Smooth muscle cell (in vitro differentiated cells): ENCODE measurements around the gene C1QTNF7. TPM values are rescaled to one million over a fixed set of nuclear protein-coding genes. Genes with fewer than 3 reads are reported as not detected.

Source experiments
- DNase-seq: peaks from one replicate; lab custom pipeline; 2025; ENCODE audit not compliant: unreplicated experiment; lab: John Stamatoyannopoulos, UW
- H2AFZ ChIP-seq: fragments of 200-600 bp; sonication (generic); 2 replicates; pipeline ENCODE4 v1.6.0; 2016; ENCODE audit warnings: antibody characterized with exemption, low read depth, mild to moderate bottlenecking
- H3F3A ChIP-seq: fragments of 200-600 bp; sonication (generic); 2 replicates; pipeline ENCODE4 v1.6.0; 2017; ENCODE audit warnings: antibody characterized with exemption, low read depth
- H3K27ac ChIP-seq: fragments of 200-600 bp; sonication (generic); 2 replicates; pipeline ENCODE4 v1.5.1; 2016; ENCODE audit warnings: low read depth, mild to moderate bottlenecking
- H3K27me3 ChIP-seq: fragments of 200-600 bp; sonication (generic); 2 replicates; pipeline ENCODE4 v1.6.1; 2016; ENCODE audit warnings: low read depth, mild to moderate bottlenecking
- H3K36me3 ChIP-seq: fragments of 200-600 bp; sonication (generic); 2 replicates; pipeline ENCODE4 v1.5.1; 2016; ENCODE audit warnings: low read depth
- H3K4me1 ChIP-seq: fragments of 200-600 bp; sonication (generic); 2 replicates; pipeline ENCODE4 v1.5.1; 2016; ENCODE audit warnings: low read depth
- H3K4me2 ChIP-seq: fragments of 200-600 bp; sonication (generic); 2 replicates; pipeline ENCODE4 v1.6.0; 2016; ENCODE audit warnings: mild to moderate bottlenecking
- H3K4me3 ChIP-seq: fragments of 200-600 bp; sonication (generic); 2 replicates; pipeline ENCODE4 v1.5.1; 2016; ENCODE audit warnings: mild to moderate bottlenecking
- H3K79me2 ChIP-seq: fragments of 200-600 bp; sonication (generic); 2 replicates; pipeline ENCODE4 v1.6.0; 2016; ENCODE audit warnings: low read depth, mild to moderate bottlenecking
- H3K9ac ChIP-seq: fragments of 200-600 bp; sonication (generic); 2 replicates; pipeline ENCODE4 v1.6.0; 2016; ENCODE audit warnings: low read depth
- H3K9me3 ChIP-seq: fragments of 200-600 bp; sonication (generic); replicated peaks from 2 replicates; pipeline ENCODE4 v1.5.1; 2016; ENCODE audit warnings: low read depth
- H4K20me1 ChIP-seq: fragments of 200-600 bp; sonication (generic); 2 replicates; pipeline ENCODE4 v1.6.0; 2016; ENCODE audit warnings: low read depth
- CTCF ChIP-seq: fragments of 200-600 bp; sonication (generic); IDR thresholded peaks from 2 replicates; pipeline ENCODE4 v1.5.1; 2017; ENCODE audit warnings: borderline replicate concordance, mild to moderate bottlenecking, antibody characterized with exemption; ENCODE audit not compliant: insufficient read depth, poor library complexity, severe bottlenecking
- WGBS: methylation state at CpG from one replicate; pipeline ENCODE4 v1.1.7; 2016; ENCODE audit warnings: low lambda C conversion rate; 5-methylcytosine and 5-hydroxymethylcytosine counted together
- polyA plus RNA-seq: library from polyadenylated mRNA; unstranded; fragments of >200 nt; fragmentation: Nextera tagmentation; extraction: Ambion mirVana; gene quantifications from 2 replicates; pipeline ENCODE4 v1.2.1, GENCODE V29; 2016
- total RNA-seq: library from RNA; depleted of rRNA; stranded (reverse); fragments of >200 nt; gene quantifications from 2 replicates; pipeline ENCODE4 v1.2.3, GENCODE V29; 2014

The C1QTNF7 gene
- total and polyA plus RNA-seq, 2 experiments from 2014 or later = 2.3 to 5.3 TPM

DNA sequence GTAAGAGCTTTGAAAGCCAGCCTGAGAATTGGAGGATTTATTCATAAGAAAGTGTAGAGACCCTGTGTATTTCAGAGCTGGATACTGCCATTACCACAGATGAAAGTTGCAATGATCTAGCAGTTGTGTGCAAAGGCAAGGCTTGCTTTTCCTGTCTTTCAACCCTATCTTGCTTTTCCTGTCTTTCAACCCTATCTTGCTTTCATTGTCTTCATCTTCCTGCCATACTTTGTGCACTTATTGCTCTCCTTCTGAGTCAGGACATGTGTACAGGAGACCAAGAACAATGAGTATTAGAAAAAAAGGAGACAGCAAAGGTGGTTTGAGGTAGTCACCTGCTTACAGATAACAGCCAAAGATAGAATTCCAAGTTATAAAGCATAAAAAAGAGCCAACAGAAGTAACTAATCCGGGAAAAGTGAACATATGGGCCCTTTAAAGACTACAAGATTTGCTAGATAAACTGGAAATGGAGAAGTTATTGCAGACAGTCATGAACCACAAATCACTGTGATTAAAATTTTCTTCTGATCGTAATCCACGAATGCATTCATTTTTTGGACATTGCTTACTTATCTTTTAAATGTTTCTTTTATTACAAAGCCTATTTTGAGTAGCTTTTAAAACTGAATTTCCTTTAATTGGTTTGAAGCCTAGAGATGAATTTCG, 17.2 kb downstream of the C1QTNF7 start:
- H3F3A ChIP-seq = no peaks in the 10 kb centered on the region
- WGBS = 62% methylated on average over 4 of the region's 4 CpGs
- DNase-seq = no peak
- no peak for TF ChIP-seq CTCF
- H3K4me2 ChIP-seq = peak overlapping the region; percentile 42
- H3K27ac ChIP-seq = peak overlapping the region; percentile 46
- H3K79me2 ChIP-seq = no peaks in the 10 kb centered on the region
- no peaks in the 10 kb centered on the region for H3K4me1 ChIP-seq
- H3K27me3 ChIP-seq = no peaks in the 10 kb centered on the region
- no peaks in the 10 kb centered on the region for H4K20me1 ChIP-seq
- H3K4me3 ChIP-seq = no peak overlapping the region
- H3K9ac ChIP-seq = no peak overlapping the region
- H3K36me3 ChIP-seq = no peaks in the 10 kb centered on the region
- no peak overlapping the region for H2AFZ ChIP-seq
- H3K9me3 ChIP-seq = no peaks in the 10 kb centered on the region

- Histone ChIP-seq H3F3A (peaks cover 19% of the 10 kb centered on the region), H3K4me3 (no peak overlapping the region), H3K27me3 (no peaks in the 10 kb centered on the region), H3K79me2 (no peaks in the 10 kb centered on the region), H3K4me2 (peak overlapping the region; percentile 51), H4K20me1 (no peaks in the 10 kb centered on the region), H3K36me3 (no peaks in the 10 kb centered on the region), H3K9me3 (no peaks in the 10 kb centered on the region), H3K4me1 (peaks cover 26% of the 10 kb centered on the region), H2AFZ (no peak overlapping the region), H3K9ac (no peak overlapping the region), H3K27ac (peak overlapping the region; percentile 76)
- WGBS = 21% methylated on average over 1 of the region's 1 CpG
- no peak for DNase-seq
- no peak for TF ChIP-seq CTCF
Observed at GRCh38 chr4:15451181-15451865, 23.5 kb downstream of the C1QTNF7 start.

DNA sequence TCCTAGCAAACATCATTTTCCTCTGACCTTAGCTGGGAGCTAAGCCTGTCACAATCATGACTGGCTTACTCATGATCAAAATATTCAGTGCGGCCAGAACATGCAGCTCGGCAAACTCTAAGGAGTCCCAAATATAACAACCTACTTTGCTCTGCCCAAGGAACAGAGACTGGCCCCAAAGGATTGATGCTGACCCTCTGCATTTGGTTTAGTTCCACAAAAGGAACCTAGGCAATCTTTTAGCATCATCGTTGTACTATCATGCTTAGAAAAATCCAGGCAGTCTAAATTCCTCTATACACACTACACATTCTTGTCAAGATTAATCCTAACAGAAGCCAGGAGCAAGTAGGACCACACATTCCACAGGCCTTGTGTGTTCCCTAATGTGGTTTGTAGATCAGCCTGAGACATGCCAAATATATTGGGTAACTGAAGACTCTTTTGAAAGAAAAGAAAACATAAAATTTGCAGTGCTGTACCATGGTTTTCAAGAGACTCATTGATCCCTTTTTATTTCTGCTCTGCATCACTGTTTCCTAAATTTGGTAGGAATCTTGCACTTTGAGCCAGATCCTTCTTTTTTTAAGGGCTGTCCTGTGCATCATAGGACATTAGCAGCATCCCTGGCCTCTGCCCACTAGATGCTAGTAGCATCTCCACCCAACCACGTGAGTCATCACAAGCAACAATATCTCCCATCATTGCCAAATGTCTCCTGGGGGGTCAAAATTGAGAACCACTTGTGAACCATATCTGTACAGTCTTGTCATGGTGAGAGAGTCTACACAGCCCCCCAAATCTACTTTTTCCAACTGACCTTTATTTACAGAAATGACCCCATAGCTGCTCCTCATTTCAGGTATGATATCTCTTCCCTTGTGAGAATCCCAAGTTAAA, 24.3 kb downstream of the C1QTNF7 start:
- DNase-seq = no peak
- no peaks in the 10 kb centered on the region for H4K20me1 ChIP-seq
- H3K27ac ChIP-seq = peak overlapping the region; percentile 76
- no peak overlapping the region for H2AFZ ChIP-seq
- H3K9me3 ChIP-seq = no peaks in the 10 kb centered on the region
- H3K4me3 ChIP-seq = no peak overlapping the region
- WGBS = 9% methylated on average over 4 of the region's 4 CpGs
- peak overlapping the region; percentile 51 for H3K4me2 ChIP-seq
- no peaks in the 10 kb centered on the region for H3K79me2 ChIP-seq
- no peaks in the 10 kb centered on the region for H3K36me3 ChIP-seq
- peaks cover 19% of the 10 kb centered on the region for H3F3A ChIP-seq
- peaks cover 26% of the 10 kb centered on the region for H3K4me1 ChIP-seq
- H3K9ac ChIP-seq = no peak overlapping the region
- H3K27me3 ChIP-seq = no peaks in the 10 kb centered on the region
- no peak for TF ChIP-seq CTCF
